Tibial nerve (tissue), 4 donors: ENCODE data around the gene PHLDA1. TPM values are rescaled to one million over a fixed set of nuclear protein-coding genes. Genes with fewer than 3 reads are reported as not detected.

ENCODE experiments used
- DNase-seq, 2 donors: peaks; one replicate each; pipeline ENCODE4 v3.0.0-alpha.2; 2019; ENCODE audit warnings: low spot score in 2 of 2
- H3K27ac ChIP-seq, 4 donors: fragments of 200-600 bp; sonication (generic) in 3 of 4; one replicate each; pipeline ENCODE4 v1.5.1; 2017 to 2019; ENCODE audit warnings: mild to moderate bottlenecking in 1 of 4
- H3K27me3 ChIP-seq, 2 donors: fragments of 200-600 bp; sonication (generic) in 1 of 2; one replicate each; pipeline versions ENCODE4 v1.5.1 to v1.6.0; 2017 to 2019
- H3K36me3 ChIP-seq, 3 donors: fragments of 200-600 bp; sonication (generic); one replicate each; pipeline ENCODE4 v1.5.1; 2018 to 2019
- H3K4me1 ChIP-seq, 4 donors: fragments of 200-600 bp; sonication (generic) in 3 of 4; one replicate each; pipeline ENCODE4 v1.5.1; 2017 to 2019
- H3K4me3 ChIP-seq, 4 donors: fragments of 200-600 bp; sonication (generic) in 3 of 4; one replicate each; pipeline ENCODE4 v1.5.1; 2017 to 2019; ENCODE audit warnings: mild to moderate bottlenecking in 1 of 4, moderate library complexity in 1 of 4
- H3K9me3 ChIP-seq, 4 donors: fragments of 200-600 bp; sonication (generic) in 3 of 4; one replicate each; pipeline ENCODE4 v1.5.1; 2017 to 2019
- EP300 ChIP-seq, 2 donors: sonication (generic); formaldehyde crosslinking; IDR thresholded peaks; one replicate each; pipeline ENCODE4 v1.6.1; 2017; ENCODE audit warnings: antibody characterized with exemption in 2 of 2, mild to moderate bottlenecking in 1 of 2
- POLR2A ChIP-seq, 2 donors: fragments of 450-650 bp; IDR thresholded peaks; one replicate each; pipeline ENCODE4 v1.6.1; 2017; ENCODE audit warnings: antibody characterized with exemption in 2 of 2, mild to moderate bottlenecking in 2 of 2, moderate library complexity in 2 of 2
- WGBS, 2 donors: methylation state at CpG; one replicate each; pipeline ENCODE4 v1.1.5; 2018; 5-methylcytosine and 5-hydroxymethylcytosine counted together
- total RNA-seq, 4 donors: library from RNA; depleted of rRNA; stranded (reverse); fragments of >200 nt; gene quantifications; one replicate each; pipeline ENCODE4 v1.1.0, GENCODE V29; 2016
- TF ChIP-seq, protein P1 (sequence below), 5 experiments: fragments of 200-600 bp in 3 of 5; fragments of 450-650 bp in 2 of 5; sonication (generic) in 3 of 5; IDR thresholded peaks; one replicate each; pipeline ENCODE4 v1.5.1; 2016 to 2019; ENCODE audit warnings: antibody characterized with exemption in 5 of 5, mild to moderate bottlenecking in 3 of 5, moderate library complexity in 2 of 5

Gene PHLDA1
- total RNA-seq, 4 donors from 2014 or later: 23.6 to 34.9 (median 30.7) TPM

DNA sequence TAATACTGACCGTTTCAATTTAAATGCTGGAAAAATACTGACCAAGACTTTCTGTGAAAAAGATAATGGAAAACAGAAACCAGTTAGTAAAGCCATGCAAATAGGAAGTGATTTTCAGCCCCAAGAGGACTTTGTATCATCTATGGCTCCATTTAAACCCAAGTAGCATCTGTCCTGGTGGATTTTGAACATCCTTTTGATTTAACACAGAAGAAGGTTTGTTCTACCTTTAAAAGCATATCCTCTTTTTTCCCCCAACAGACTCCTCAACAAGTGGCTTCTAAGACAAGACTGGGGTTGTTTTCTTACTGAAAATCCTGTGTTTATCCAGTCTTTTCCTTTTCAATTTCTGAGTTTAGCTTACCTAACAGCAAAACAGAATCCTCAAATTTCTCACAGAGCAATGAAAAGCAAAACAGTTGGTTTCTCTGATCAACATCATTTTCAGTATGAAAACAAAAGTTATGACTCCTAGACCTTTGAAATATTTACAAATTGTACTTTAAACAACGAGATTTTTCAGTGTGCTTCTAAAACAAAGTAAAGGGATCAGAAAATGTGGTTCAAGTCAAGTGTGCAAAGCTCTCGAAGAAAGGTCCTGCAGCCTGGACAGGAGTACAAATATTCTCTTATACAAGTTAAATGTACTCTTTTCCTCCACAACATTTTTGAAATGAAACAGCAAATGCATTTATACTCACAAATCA is 2.9 kb downstream of the PHLDA1 start:
- Histone ChIP-seq H3K9me3 (no peaks in the 10 kb centered on the region), H3K4me3 (peak overlapping the region; percentile 50 to 95 (median 76)), H3K36me3 (no peaks in the 10 kb centered on the region), H3K4me1 (peaks cover 0 to 52% (median 6%) of the 10 kb centered on the region in 4 donors), H3K27ac (peak overlapping the region in 3 of 4 donors; percentile 6 to 98 (median 96)), H3K27me3 (no peaks in the 10 kb centered on the region)
- 26 to 32% methylated on average over 3 of the region's 3 CpGs for WGBS, 2 donors
- no peak for DNase-seq
- TF ChIP-seq, protein P1, sequence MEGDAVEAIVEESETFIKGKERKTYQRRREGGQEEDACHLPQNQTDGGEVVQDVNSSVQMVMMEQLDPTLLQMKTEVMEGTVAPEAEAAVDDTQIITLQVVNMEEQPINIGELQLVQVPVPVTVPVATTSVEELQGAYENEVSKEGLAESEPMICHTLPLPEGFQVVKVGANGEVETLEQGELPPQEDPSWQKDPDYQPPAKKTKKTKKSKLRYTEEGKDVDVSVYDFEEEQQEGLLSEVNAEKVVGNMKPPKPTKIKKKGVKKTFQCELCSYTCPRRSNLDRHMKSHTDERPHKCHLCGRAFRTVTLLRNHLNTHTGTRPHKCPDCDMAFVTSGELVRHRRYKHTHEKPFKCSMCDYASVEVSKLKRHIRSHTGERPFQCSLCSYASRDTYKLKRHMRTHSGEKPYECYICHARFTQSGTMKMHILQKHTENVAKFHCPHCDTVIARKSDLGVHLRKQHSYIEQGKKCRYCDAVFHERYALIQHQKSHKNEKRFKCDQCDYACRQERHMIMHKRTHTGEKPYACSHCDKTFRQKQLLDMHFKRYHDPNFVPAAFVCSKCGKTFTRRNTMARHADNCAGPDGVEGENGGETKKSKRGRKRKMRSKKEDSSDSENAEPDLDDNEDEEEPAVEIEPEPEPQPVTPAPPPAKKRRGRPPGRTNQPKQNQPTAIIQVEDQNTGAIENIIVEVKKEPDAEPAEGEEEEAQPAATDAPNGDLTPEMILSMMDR (IDR thresholded peaks at IDR 0.05): no peak
- TF ChIP-seq POLR2A (IDR thresholded peaks at IDR 0.05) (no peak), EP300 (IDR thresholded peaks at IDR 0.05) (no peak)

DNA sequence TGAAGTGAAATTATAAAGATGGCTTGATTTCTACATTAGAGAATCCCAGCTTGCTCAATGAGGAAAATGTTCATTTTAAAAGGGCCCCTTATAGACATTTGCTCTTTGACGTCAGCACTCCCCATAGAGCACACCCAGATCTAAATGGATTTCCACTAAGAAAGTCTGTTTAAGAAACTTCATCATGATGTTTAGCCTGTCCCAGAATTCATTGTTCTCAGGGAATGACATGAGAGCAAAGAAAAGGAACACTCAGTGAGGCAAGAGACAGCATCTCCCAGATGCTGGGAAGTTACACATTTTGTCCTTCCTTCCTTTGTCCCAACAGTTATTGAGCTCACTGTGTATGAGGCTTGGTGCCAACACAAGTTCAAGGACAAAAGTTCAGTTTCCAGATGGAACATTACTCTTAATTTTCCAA is 4.9 kb downstream of the PHLDA1 start:
- H3K36me3 ChIP-seq: no peaks in the 10 kb centered on the region
- DNase-seq: no peak
- no peak for TF ChIP-seq POLR2A (IDR thresholded peaks at IDR 0.05)
- TF ChIP-seq EP300 (IDR thresholded peaks at IDR 0.05): peak in 1 of 2 donors; percentile 85
- no peaks in the 10 kb centered on the region for H3K9me3 ChIP-seq
- WGBS, 2 donors: 53 to 57% methylated on average over 1 of the region's 1 CpG
- H3K27ac ChIP-seq: peak overlapping the region in 3 of 4 donors; percentile 25 to 98 (median 69)
- H3K4me3 ChIP-seq: peak overlapping the region in 1 of 4 donors; percentile 14
- no peaks in the 10 kb centered on the region for H3K27me3 ChIP-seq
- peaks cover 0 to 36% (median 4%) of the 10 kb centered on the region in 4 donors for H3K4me1 ChIP-seq

DNA sequence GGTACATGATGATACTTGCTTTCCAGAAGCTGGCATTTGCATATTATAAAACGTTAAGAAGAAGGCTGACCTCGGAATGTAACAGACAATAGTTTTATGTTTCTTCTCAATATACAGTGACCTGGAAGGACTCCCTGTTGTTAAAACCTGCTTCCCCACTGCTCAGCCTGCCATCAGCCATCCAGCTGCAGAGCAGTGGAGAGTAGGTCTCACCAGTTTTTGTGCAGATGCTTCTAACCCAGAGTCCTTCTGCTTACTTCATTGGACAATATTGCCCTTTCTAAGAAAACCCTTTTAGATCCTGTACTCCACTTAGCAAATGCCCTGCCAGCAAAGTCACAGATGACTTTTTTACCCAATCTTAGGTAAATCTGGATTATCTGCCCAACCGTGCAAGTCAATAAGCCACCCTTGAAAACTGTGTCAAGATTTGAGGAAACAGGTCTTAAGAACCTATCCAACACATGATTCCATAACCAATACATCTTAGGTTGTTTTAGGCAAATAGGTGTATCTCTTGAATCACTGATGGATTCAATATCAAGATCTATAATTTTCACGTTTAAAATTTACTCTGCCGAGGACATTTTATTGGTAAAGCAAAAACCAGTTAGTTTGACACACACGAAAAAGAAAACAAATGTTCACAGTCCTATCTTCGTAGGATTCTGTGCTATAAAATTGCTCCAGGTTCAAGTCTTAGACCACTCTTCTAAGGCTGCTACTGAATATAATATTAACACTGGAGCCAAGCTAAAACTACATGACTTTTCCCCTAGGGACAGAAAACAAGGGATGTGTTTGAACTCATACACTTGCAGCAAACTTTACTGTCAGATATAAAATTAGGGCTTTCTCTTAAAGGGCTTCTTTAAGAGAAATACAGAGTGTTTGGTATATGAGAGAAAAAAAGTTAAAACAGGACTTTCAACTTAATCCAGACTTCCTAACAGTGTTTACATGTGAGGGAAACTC is 5.7 kb downstream of the PHLDA1 start:
- Histone ChIP-seq H3K9me3 (no peaks in the 10 kb centered on the region), H3K27ac (peak overlapping the region in 3 of 4 donors; percentile 25 to 98 (median 69)), H3K36me3 (no peaks in the 10 kb centered on the region), H3K4me3 (no peak overlapping the region), H3K27me3 (no peaks in the 10 kb centered on the region), H3K4me1 (peaks cover 0 to 40% (median 4%) of the 10 kb centered on the region in 4 donors)
- WGBS, 2 donors: 64 to 77% methylated on average over 7 of the region's 7 CpGs
- DNase-seq: no peak
- no peak for TF ChIP-seq POLR2A (IDR thresholded peaks at IDR 0.05)
- no peak for TF ChIP-seq EP300 (IDR thresholded peaks at IDR 0.05)
- TF ChIP-seq, protein P1 (IDR thresholded peaks at IDR 0.05): no peak

DNA sequence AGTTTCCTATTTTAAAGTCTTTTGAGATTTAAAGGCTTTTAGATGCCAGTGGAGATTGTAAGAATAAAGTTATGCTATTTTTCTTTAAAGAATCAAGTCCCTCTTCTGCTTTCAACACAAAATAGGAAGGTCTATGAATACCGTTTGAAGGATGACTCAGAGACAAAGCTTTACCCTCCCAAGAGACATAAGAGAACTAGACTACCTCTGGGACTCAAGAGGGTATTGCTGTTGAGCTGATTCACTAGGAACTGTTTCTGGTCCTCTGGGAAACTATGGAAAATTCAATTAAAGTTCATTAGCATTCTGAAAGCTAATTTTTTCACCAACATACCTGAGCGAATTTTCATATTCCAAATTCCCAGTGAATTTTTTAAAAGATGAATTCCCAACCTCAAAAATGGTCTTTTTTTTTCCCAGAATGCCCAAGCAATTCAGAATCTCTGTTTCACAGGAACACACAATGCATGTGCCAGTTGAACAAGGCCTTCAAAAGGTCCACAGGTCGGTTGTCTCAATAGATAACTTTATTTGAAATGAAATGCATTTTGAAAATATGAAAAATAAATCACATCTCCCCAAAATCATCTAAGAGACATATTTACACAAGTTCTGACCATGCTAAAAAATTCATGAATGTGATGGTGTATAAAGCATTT is 6.5 kb downstream of the PHLDA1 start:
- Histone ChIP-seq H3K27ac (peak overlapping the region in 2 of 4 donors; percentile 30 to 98), H3K27me3 (no peaks in the 10 kb centered on the region), H3K9me3 (no peaks in the 10 kb centered on the region), H3K4me3 (no peak overlapping the region), H3K36me3 (no peaks in the 10 kb centered on the region), H3K4me1 (peaks cover 0 to 48% (median 4%) of the 10 kb centered on the region in 4 donors)
- TF ChIP-seq, protein P1 (IDR thresholded peaks at IDR 0.05): no peak
- TF ChIP-seq EP300 (IDR thresholded peaks at IDR 0.05) (no peak), POLR2A (IDR thresholded peaks at IDR 0.05) (no peak)
- 55 to 63% methylated on average over 3 of the region's 3 CpGs for WGBS, 2 donors
- no peak for DNase-seq

DNA sequence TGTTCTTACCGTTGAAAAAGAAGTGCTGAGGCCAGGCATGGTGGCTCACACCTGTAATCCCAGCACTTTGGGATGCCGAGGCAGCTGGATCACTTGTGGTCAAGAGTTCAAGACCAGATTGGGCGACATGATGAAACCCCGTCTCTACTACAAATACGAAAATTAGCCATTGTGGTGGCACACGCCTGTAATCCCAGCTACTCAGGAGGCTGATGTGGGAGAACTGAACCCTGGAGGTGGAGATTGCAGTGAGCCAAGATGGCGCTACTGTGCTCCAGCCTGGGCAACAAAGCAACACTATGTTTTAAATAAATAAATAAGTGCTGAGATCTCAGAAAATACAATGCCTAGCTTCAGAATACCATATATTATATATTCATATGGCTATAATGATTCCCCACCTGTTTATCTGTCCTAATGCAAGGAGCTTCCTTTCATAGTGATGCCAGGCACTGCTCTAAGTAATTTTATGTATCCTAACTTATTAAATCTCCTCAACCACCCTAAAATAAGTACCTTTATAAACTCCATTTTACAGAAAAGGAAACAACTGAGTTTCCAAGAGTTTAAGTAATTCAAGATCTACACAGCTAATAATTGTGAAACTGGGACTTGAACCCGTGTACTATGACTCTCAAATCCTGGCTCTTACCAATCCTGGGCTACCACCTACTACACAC is 7.3 kb downstream of the PHLDA1 start:
- DNase-seq: no peak
- Histone ChIP-seq H3K4me3 (no peak overlapping the region), H3K4me1 (peaks cover 0 to 48% (median 4%) of the 10 kb centered on the region in 4 donors), H3K27ac (peak overlapping the region in 1 of 4 donors; percentile 25), H3K9me3 (no peaks in the 10 kb centered on the region), H3K36me3 (no peaks in the 10 kb centered on the region), H3K27me3 (no peaks in the 10 kb centered on the region)
- TF ChIP-seq, protein P1 (IDR thresholded peaks at IDR 0.05): no peak
- TF ChIP-seq EP300 (IDR thresholded peaks at IDR 0.05): no peak
- TF ChIP-seq POLR2A (IDR thresholded peaks at IDR 0.05): no peak
- 84 to 85% methylated on average over 8 of the region's 8 CpGs for WGBS, 2 donors
